ENCODE results near the gene PRKCSH. TPM values are rescaled to one million over a fixed set of nuclear protein-coding genes. Genes with fewer than 3 reads are reported as not detected.

Gene PRKCSH
- total RNA-seq, 1 experiment from 2014 or later, result 425 TPM

DNA sequence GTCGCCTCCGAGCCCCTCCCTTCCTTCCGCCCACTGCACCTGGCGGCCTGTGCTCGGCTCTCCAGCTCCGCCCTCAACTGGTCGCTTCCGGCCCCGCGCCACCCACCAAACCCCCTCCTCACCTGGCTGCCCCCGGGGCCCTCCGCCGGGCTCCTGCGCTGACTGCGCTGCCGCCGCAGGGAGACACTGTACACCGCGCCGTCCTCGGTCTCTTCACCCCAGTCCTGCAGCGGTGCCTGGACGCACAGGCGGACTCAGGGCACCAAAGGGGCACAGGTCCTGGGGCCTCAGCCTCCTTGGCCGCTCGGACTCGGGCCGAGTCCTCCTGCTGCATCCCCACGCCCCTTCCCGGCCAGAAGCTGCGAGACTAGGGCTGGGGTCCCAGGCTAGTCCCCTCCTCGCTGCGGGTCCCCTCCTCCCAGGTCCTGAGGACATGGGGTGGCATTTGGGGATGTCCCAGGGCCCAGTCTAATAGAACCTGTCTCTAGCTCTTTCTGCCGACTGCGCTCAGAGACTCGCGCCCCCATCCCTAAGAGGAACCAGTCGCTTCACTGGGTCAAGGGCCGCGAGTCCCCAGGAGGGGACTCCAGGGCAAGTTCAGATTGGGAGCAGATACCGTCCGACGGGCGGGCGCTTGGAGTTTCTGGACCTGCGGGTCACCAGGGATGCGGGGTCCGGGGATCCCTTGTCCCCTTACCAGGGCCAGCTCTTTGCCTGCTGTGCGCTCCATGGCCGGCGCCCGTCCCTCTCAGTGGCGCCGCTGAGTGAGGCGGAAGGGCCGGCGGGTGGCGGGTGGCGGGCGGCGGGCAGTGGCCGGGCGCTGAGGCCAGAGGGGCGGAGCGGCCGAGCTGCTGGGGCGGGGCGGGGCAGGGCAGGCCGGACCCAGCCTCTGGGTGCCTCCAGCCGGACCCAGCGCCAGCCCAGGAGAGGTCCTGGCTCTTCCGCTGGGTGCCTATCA lies 16.6 kb upstream of the PRKCSH start, which contains the start of gene RGL3:
Gene RGL3, minus strand, starts transcription at position 766 of the 958 bp plus-strand sequence. Its CDS starts 36 bp downstream, at position 730.
- peak; percentile 12 for TF ChIP-seq TCF7L2 (IDR thresholded peaks at IDR 0.05; ENCODE audit: borderline replicate concordance, extremely low read depth, insufficient read depth, insufficient read length)
- TF ChIP-seq POLR2AphosphoS5 (IDR thresholded peaks at IDR 0.05; ENCODE audit: low read depth, low read length), result peak; percentile 81
- no peak for TF ChIP-seq CBX3 (IDR thresholded peaks at IDR 0.05; ENCODE audit: low read depth)
- peak; percentile 52 for TF ChIP-seq EGR1 (IDR thresholded peaks at IDR 0.05; ENCODE audit: low read depth)
- no peak for TF ChIP-seq YY1 (IDR thresholded peaks at IDR 0.05; ENCODE audit: extremely low read depth, insufficient replicate concordance, low read depth, low read length)
- TF ChIP-seq ZFX (IDR thresholded peaks at IDR 0.05), result peak; percentile 69; the same call in 1 of the 2 replicates
- H3K9me3 ChIP-seq (ENCODE audit: control insufficient read depth in 1 of 2, insufficient read depth in 1 of 2, low read depth in 1 of 2, low read length in 2 of 2), result no peaks in the 10 kb centered on the region
- H3K27ac ChIP-seq (ENCODE audit: low read depth, low read length), result peak within 1 kb of the TSS; percentile 99
- H3K79me2 ChIP-seq (ENCODE audit: insufficient read depth, low read length), result no peaks in the 10 kb centered on the region
- peak within 1 kb of the TSS; percentile 90 for H2AFZ ChIP-seq (ENCODE audit: low read depth, low read length, poor library complexity, severe bottlenecking)
- CTCF ChIA-PET, result interaction anchor here (1.0 to 2.8 kb wide), 4 partner anchors 16 to 44 kb away, joined by 3 to 40 read pairs (median 9); partner anchors contain the start of genes EPOR, ODAD3 and PRKCSH
- POLR2A ChIA-PET, result interaction anchor here (0.7 to 3.1 kb wide), 10 partner anchors 12 to 149 kb away, joined by 3 to 15 read pairs (median 6); partner anchors contain the start of genes CCDC159, ELOF1, EPOR and PRKCSH
- ATAC-seq, result peak; percentile 84
- peak within 1 kb of the TSS; percentile 93 to 99 for H3K4me3 ChIP-seq (replicated peaks in 1 of 2; ENCODE audit: low read depth in 1 of 2, low read length in 2 of 2)
- no peaks in the 10 kb centered on the region for H4K20me1 ChIP-seq (ENCODE audit: insufficient read depth)
- no peaks in the 10 kb centered on the region for H3K27me3 ChIP-seq (ENCODE audit: insufficient read depth, low read length)
- H3K36me3 ChIP-seq (ENCODE audit: control insufficient read depth in 1 of 2, insufficient read depth in 2 of 2, low read length in 2 of 2), result peaks cover 0 to 4% of the 10 kb centered on the region in 2 experiments; a peak in 1 of 4 replicates
- peak within 1 kb of the TSS; percentile 98 for H3K4me2 ChIP-seq (ENCODE audit: low read length)
- intact Hi-C loops (cut with micrococcal nuclease), result loop anchor here (1.0 kb wide), 1 partner anchor 37 kb away; no protein-coding TSS in a partner anchor
- no peaks in the 10 kb centered on the region for H3K9me2 ChIP-seq (ENCODE audit: insufficient read depth)
- H3K9ac ChIP-seq (ENCODE audit: low read length), result peak within 1 kb of the TSS; percentile 90
- RAD21 ChIA-PET (ENCODE audit: low non-redundant PET in 1 of 2, low total read pairs in 2 of 2, uncharacterized antibody in 2 of 2, unreplicated experiment in 2 of 2), result interaction anchor here in 1 of 2 experiments (0.5 to 1.5 kb wide), 5 partner anchors 29 to 72 kb away, joined by 3 to 12 read pairs (median 5); no protein-coding TSS in a partner anchor
- DNase-seq (ENCODE audit: low read depth, low spot score), result no peak
- H3K4me1 ChIP-seq (ENCODE audit: control insufficient read depth in 1 of 2, insufficient read depth in 2 of 2, low read length in 2 of 2), result peaks cover 9 to 16% of the 10 kb centered on the region in 2 experiments
- TSS peak; percentile 44 for BruUV-seq (replicated peaks)

Data from HCT116 (cell line).